Activated naive CD4-positive, alpha-beta T cell treated with Interleukin-2 at 50 U/mL for 16 hours (primary cell): ENCODE results near the gene MAN1A2.

ENCODE experiments used
- DNase-seq: peaks from one replicate; pipeline ENCODE4 v3.0.0-alpha.2; 2020

MAN1A2 gene

GRCh38 chr1:117362986-117363385, 4.3 kb upstream of the MAN1A2 start:
- no peak for DNase-seq

- DNase-seq, result no peak
Observed at GRCh38 chr1:117363571-117364048, 3.6 kb upstream of the MAN1A2 start.

- no peak for DNase-seq
Observed at GRCh38 chr1:117364240-117364639, 3.0 kb upstream of the MAN1A2 start.

- no peak for DNase-seq
Observed at GRCh38 chr1:117365350-117366176, 1.7 kb upstream of the MAN1A2 start.

GRCh38 chr1:117366177-117367045, 838 bp upstream of the MAN1A2 start:
- peak; percentile 81 for DNase-seq

GRCh38 chr1:117368116-117369108, 1.2 kb downstream of the MAN1A2 start:
- DNase-seq, result no peak

GRCh38 chr1:117370071-117370470, 2.8 kb downstream of the MAN1A2 start:
- no peak for DNase-seq

- no peak for DNase-seq
Observed at GRCh38 chr1:117370509-117370908, 3.3 kb downstream of the MAN1A2 start.

GRCh38 chr1:117371441-117372151, 4.3 kb downstream of the MAN1A2 start:
- DNase-seq, result no peak

GRCh38 chr1:117372863-117373412, 5.7 kb downstream of the MAN1A2 start:
- no peak for DNase-seq

GRCh38 chr1:117373932-117374331, 6.7 kb downstream of the MAN1A2 start:
- no peak for DNase-seq

- DNase-seq, result no peak
Observed at GRCh38 chr1:117375327-117375726, 8.1 kb downstream of the MAN1A2 start.

- no peak for DNase-seq
Observed at GRCh38 chr1:117387060-117387633, 19.9 kb downstream of the MAN1A2 start.

- DNase-seq, result no peak
Observed at GRCh38 chr1:117388328-117388727, 21.1 kb downstream of the MAN1A2 start.

GRCh38 chr1:117389284-117389683, 22.0 kb downstream of the MAN1A2 start:
- no peak for DNase-seq

- no peak for DNase-seq
Observed at GRCh38 chr1:117389779-117390178, 22.5 kb downstream of the MAN1A2 start.

GRCh38 chr1:117392771-117393170, 25.5 kb downstream of the MAN1A2 start:
- DNase-seq, result no peak

- no peak for DNase-seq
Observed at GRCh38 chr1:117396074-117396473, 28.8 kb downstream of the MAN1A2 start.

GRCh38 chr1:117396636-117397035, 29.4 kb downstream of the MAN1A2 start:
- DNase-seq, result no peak

- DNase-seq, result no peak
Observed at GRCh38 chr1:117398957-117399356, 31.7 kb downstream of the MAN1A2 start.

- no peak for DNase-seq
Observed at GRCh38 chr1:117401761-117402160, 34.5 kb downstream of the MAN1A2 start.
